ENCODE data around the gene RELA.

- no peak for TF ChIP-seq CTCF (CRISPR knock-in tag; IDR thresholded peaks at IDR 0.05)
- TF ChIP-seq MIER3 (CRISPR knock-in tag; IDR thresholded peaks at IDR 0.05; ENCODE audit: borderline replicate concordance) = no peak
- no peak for TF ChIP-seq DR1 (CRISPR knock-in tag; IDR thresholded peaks at IDR 0.05)
- no peak for TF ChIP-seq JUND (CRISPR knock-in tag; IDR thresholded peaks at IDR 0.05)
- no peak for TF ChIP-seq DDIT3 (CRISPR knock-in tag; IDR thresholded peaks at IDR 0.05)
- no peak for TF ChIP-seq NFIC (IDR thresholded peaks at IDR 0.05; ENCODE audit: low read length)
Observed at GRCh38 chr11:65634109-65634436, 28.6 kb downstream of the RELA start.

Measured in HepG2 (cell line).